B cell (primary cell): ENCODE measurements around the gene TRIM75.

ENCODE experiments used
- CTCF ChIP-seq: fragments of 200-600 bp; IDR thresholded peaks from one replicate; pipeline ENCODE4 v1.8.0; 2022; ENCODE audit warnings: antibody characterized with exemption, mild to moderate bottlenecking
- EZH2 ChIP-seq: IDR thresholded peaks from 2 replicates; pipeline ENCODE4 v1.6.1; 2012; ENCODE audit warnings: borderline replicate concordance, low read depth, mild to moderate bottlenecking, moderate library complexity, low read length; ENCODE audit not compliant: insufficient read depth, poor library complexity, severe bottlenecking

- no peak for TF ChIP-seq CTCF
- no peak for TF ChIP-seq EZH2
These were observed 36.7 kb upstream of the TRIM75 start for GRCh38 chr4:165016971-165017370.
